MM.1S (cell line): ENCODE data around the gene HOXC10.

Source experiments
- DNase-seq: peaks from one replicate; pipeline ENCODE4 v3.0.0-alpha.2; 2015
- H2AFZ ChIP-seq: fragments of 300-600 bp; sonication (generic); 2 replicates; pipeline ENCODE4 v1.6.0; 2016; ENCODE audit warnings: antibody characterized with exemption, low read length
- H3F3A ChIP-seq: fragments of 300-600 bp; sonication (generic); 2 replicates; pipeline ENCODE4 v1.6.1; 2016; ENCODE audit warnings: mild to moderate bottlenecking, antibody characterized with exemption, low read length, moderate library complexity, mixed read lengths; ENCODE audit not compliant: insufficient read depth
- H3K27ac ChIP-seq: fragments of 300-600 bp; sonication (generic); 2 replicates; pipeline ENCODE4 v1.5.1; 2016; ENCODE audit warnings: mild to moderate bottlenecking, low read length
- H3K27me3 ChIP-seq: fragments of 300-600 bp; sonication (generic); replicated peaks from 2 replicates; pipeline ENCODE4 v1.6.0; 2016; ENCODE audit warnings: low read length; ENCODE audit not compliant: insufficient read depth
- H3K36me3 ChIP-seq: fragments of 300-600 bp; sonication (generic); replicated peaks from 2 replicates; pipeline ENCODE4 v1.6.1; 2016; ENCODE audit warnings: mild to moderate bottlenecking, low read length, mixed read lengths; ENCODE audit not compliant: insufficient read depth
- H3K4me1 ChIP-seq: fragments of 300-600 bp; sonication (generic); 2 replicates; pipeline ENCODE4 v1.6.1; 2016; ENCODE audit warnings: low read length, mixed read lengths
- H3K4me2 ChIP-seq: fragments of 300-600 bp; sonication (generic); 2 replicates; pipeline ENCODE4 v1.6.0; 2016; ENCODE audit warnings: low read depth, low read length
- H3K4me3 ChIP-seq: fragments of 300-600 bp; sonication (generic); 2 replicates; pipeline ENCODE4 v1.5.1; 2016; ENCODE audit warnings: low read length, mixed read lengths
- H3K79me2 ChIP-seq: fragments of 300-600 bp; sonication (generic); 2 replicates; pipeline ENCODE4 v1.6.1; 2016; ENCODE audit warnings: mixed run types, low read length, mixed read lengths
- H3K9ac ChIP-seq: fragments of 300-600 bp; sonication (generic); 2 replicates; pipeline ENCODE4 v1.6.1; 2016; ENCODE audit warnings: low read length, mixed read lengths
- H3K9me2 ChIP-seq: fragments of 300-600 bp; sonication (generic); replicated peaks from 2 replicates; pipeline ENCODE4 v1.6.1; 2016; ENCODE audit warnings: mild to moderate bottlenecking, low read length, mixed read lengths; ENCODE audit not compliant: insufficient read depth
- H3K9me3 ChIP-seq: fragments of 300-600 bp; sonication (generic); replicated peaks from 2 replicates; pipeline ENCODE4 v1.6.1; 2016; ENCODE audit warnings: mild to moderate bottlenecking, low read length, mixed read lengths; ENCODE audit not compliant: insufficient read depth
- H4K20me1 ChIP-seq: fragments of 300-600 bp; sonication (generic); 2 replicates; pipeline ENCODE4 v1.6.1; 2016; ENCODE audit warnings: mild to moderate bottlenecking, low read length, moderate library complexity, mixed read lengths; ENCODE audit not compliant: insufficient read depth
- CTCF ChIP-seq: fragments of 300-600 bp; sonication (generic); IDR thresholded peaks from 2 replicates; pipeline ENCODE4 v1.5.1; 2016; ENCODE audit warnings: antibody characterized with exemption, low read length, mixed read lengths
- EZH2 ChIP-seq: fragments of 300-600 bp; sonication (generic); optimal IDR thresholded peaks from 2 replicates; pipeline ENCODE3; 2017; ENCODE audit warnings: low read depth, mild to moderate bottlenecking, antibody characterized with exemption, low read length, mixed read lengths
- EZH2phosphoT487 ChIP-seq: fragments of 300-600 bp; sonication (generic); IDR thresholded peaks from 2 replicates; pipeline ENCODE4 v1.6.1; 2018; ENCODE audit warnings: antibody characterized with exemption, low read length

Gene HOXC10

GRCh38 chr12:53955036-53955775 is 29.7 kb upstream of the HOXC10 start:
- Histone ChIP-seq H2AFZ (no peak overlapping the region), H3K9ac (no peak overlapping the region), H3K4me2 (no peak overlapping the region), H3K27me3 (peaks cover 99% of the 10 kb centered on the region), H3K79me2 (no peaks in the 10 kb centered on the region), H3K36me3 (no peaks in the 10 kb centered on the region), H3K27ac (no peak overlapping the region), H3K9me3 (no peaks in the 10 kb centered on the region), H3K9me2 (no peaks in the 10 kb centered on the region), H3K4me3 (no peak overlapping the region), H3F3A (no peaks in the 10 kb centered on the region), H4K20me1 (no peaks in the 10 kb centered on the region), H3K4me1 (0 out of 2 replicates have a peak, but pooled peaks cover 5% of the 10 kb centered on the region)
- no peak for DNase-seq
- no peak for TF ChIP-seq EZH2phosphoT487
- TF ChIP-seq EZH2, result no peak
- TF ChIP-seq CTCF, result no peak

GRCh38 chr12:53955776-53956250 is 29.1 kb upstream of the HOXC10 start:
- H4K20me1 ChIP-seq, result no peaks in the 10 kb centered on the region
- TF ChIP-seq EZH2, result peak; percentile 38
- TF ChIP-seq CTCF, result no peak

GRCh38 chr12:53956251-53956887 is 28.6 kb upstream of the HOXC10 start:
- Histone ChIP-seq H3K9me2 (no peaks in the 10 kb centered on the region), H3K4me1 (0 out of 2 replicates have a peak, but pooled peaks cover 5% of the 10 kb centered on the region), H2AFZ (no peak overlapping the region), H3K9ac (no peak overlapping the region), H3K9me3 (no peaks in the 10 kb centered on the region), H4K20me1 (no peaks in the 10 kb centered on the region), H3K79me2 (no peaks in the 10 kb centered on the region), H3K4me3 (no peak overlapping the region), H3K4me2 (no peak overlapping the region), H3F3A (no peaks in the 10 kb centered on the region), H3K36me3 (no peaks in the 10 kb centered on the region), H3K27ac (no peak overlapping the region), H3K27me3 (peaks cover 99% of the 10 kb centered on the region)
- no peak for TF ChIP-seq EZH2
- no peak for TF ChIP-seq EZH2phosphoT487
- TF ChIP-seq CTCF, result no peak
- DNase-seq, result no peak

More at GRCh38 chr12:53955776-53956250, 29.1 kb upstream of the HOXC10 start:
- Histone ChIP-seq H3F3A (no peaks in the 10 kb centered on the region), H3K9me3 (no peaks in the 10 kb centered on the region), H3K27me3 (peaks cover 99% of the 10 kb centered on the region), H3K79me2 (no peaks in the 10 kb centered on the region), H2AFZ (no peak overlapping the region), H3K36me3 (no peaks in the 10 kb centered on the region), H3K9ac (no peak overlapping the region), H3K4me1 (0 out of 2 replicates have a peak, but pooled peaks cover 5% of the 10 kb centered on the region), H3K4me2 (no peak overlapping the region), H3K9me2 (no peaks in the 10 kb centered on the region), H3K4me3 (no peak overlapping the region), H3K27ac (no peak overlapping the region)
- DNase-seq, result no peak
